Testis (tissue), 3 donors: ENCODE measurements around the gene LMO4. TPM values are rescaled to one million over a fixed set of nuclear protein-coding genes. Genes with fewer than 3 reads are reported as not detected.
A peak's percentile ranks its signal among the peaks of the same experiment; 100 is the strongest.

Experiments
- DNase-seq: peaks from one replicate; pipeline ENCODE4 v3.0.0-alpha.2; 2019
- H3K27ac ChIP-seq, 2 donors: fragments of 200-600 bp; sonication (generic); one replicate each; pipeline ENCODE4 v1.5.1; 2019
- H3K27me3 ChIP-seq: fragments of 200-600 bp; sonication (generic); one replicate; pipeline ENCODE4 v1.5.1; 2019
- H3K36me3 ChIP-seq: fragments of 200-600 bp; sonication (generic); one replicate; pipeline ENCODE4 v1.5.1; 2017; ENCODE audit warnings: low read depth; ENCODE audit errors: missing control alignments
- H3K4me1 ChIP-seq: fragments of 200-600 bp; sonication (generic); one replicate; pipeline ENCODE4 v1.5.1; 2019
- H3K4me3 ChIP-seq, 2 donors: fragments of 200-600 bp; sonication (generic); one replicate each; pipeline ENCODE4 v1.5.1; 2017 to 2019
- H3K9me3 ChIP-seq: fragments of 200-600 bp; sonication (generic); one replicate; pipeline ENCODE4 v1.5.1; 2017
- CTCF ChIP-seq, 3 experiments: fragments of 450-650 bp in 2 of 3; fragments of 200-600 bp in 1 of 3; sonication (generic) in 1 of 3; IDR thresholded peaks; one replicate each; pipeline ENCODE4 v1.5.1; 2016 to 2019; ENCODE audit warnings: antibody characterized with exemption in 3 of 3, mild to moderate bottlenecking in 2 of 3, moderate library complexity in 1 of 3
- POLR2A ChIP-seq: fragments of 450-650 bp; IDR thresholded peaks from one replicate; pipeline ENCODE4 v1.6.1; 2017; ENCODE audit warnings: antibody characterized with exemption, mild to moderate bottlenecking, moderate library complexity
- WGBS, 2 donors: methylation state at CpG; one replicate each; pipeline ENCODE4 v1.1.5; 2018; 5-methylcytosine and 5-hydroxymethylcytosine counted together
- intact Hi-C: fragments of 100-400 bp; cut with DNase I; formaldehyde crosslinking; loops from one replicate; pipeline ENCODE4 v1.15.1; 2023; ENCODE audit warnings: low total_unique reads
- polyA plus RNA-seq: library from polyadenylated mRNA; stranded (reverse); fragments of 350-450 nt; fragmentation: Illumina TruSeq; extraction: RNeasy Lipid Tissue Mini Kit (QIAGEN cat#74804); gene quantifications from one replicate; pipeline ENCODE4 v1.2.3, GENCODE V29; 2014; ENCODE audit warnings: low read depth, low replicate concordance; ENCODE audit not compliant: insufficient read depth
- total RNA-seq, 2 donors: library from RNA; depleted of rRNA; stranded (reverse); fragments of >200 nt; gene quantifications; one replicate each; pipeline ENCODE4 v1.2.3, GENCODE V29; 2016

Gene LMO4
- total and polyA plus RNA-seq, 3 donors from 2014 or later: 38.3 to 76.6 (median 65.6) TPM

GRCh38 chr1:87291107-87291506 lies 37.6 kb upstream of the LMO4 start:
- no peak for DNase-seq
- Histone ChIP-seq H3K27me3 (no peaks in the 10 kb centered on the region), H3K4me1 (no peaks in the 10 kb centered on the region), H3K4me3 (no peak overlapping the region), H3K9me3 (no peaks in the 10 kb centered on the region), H3K36me3 (no peaks in the 10 kb centered on the region), H3K27ac (no peak overlapping the region)
- 59 to 85% methylated on average over 1 of the region's 1 CpG for WGBS, 2 donors
- intact Hi-C loops: no loop called here
- TF ChIP-seq CTCF (IDR thresholded peaks at IDR 0.05): no peak
- TF ChIP-seq POLR2A: no peak

- peak; percentile 75 to 83 (median 81) for TF ChIP-seq CTCF (IDR thresholded peaks at IDR 0.05)
- no peak for TF ChIP-seq POLR2A
- Histone ChIP-seq H3K27me3 (no peaks in the 10 kb centered on the region), H3K36me3 (no peaks in the 10 kb centered on the region), H3K4me1 (no peaks in the 10 kb centered on the region), H3K27ac (no peak overlapping the region), H3K4me3 (no peak overlapping the region), H3K9me3 (no peaks in the 10 kb centered on the region)
- intact Hi-C loops: no loop called here
- peak; percentile 88 for DNase-seq
- WGBS, 2 donors: 38 to 44% methylated on average over 9 of the region's 9 CpGs
Measured at GRCh38 chr1:87292684-87293493, 35.8 kb upstream of the LMO4 start.

GRCh38 chr1:87294633-87295032 lies 34.0 kb upstream of the LMO4 start:
- no peaks in the 10 kb centered on the region for H3K4me1 ChIP-seq
- intact Hi-C loops: no loop called here
- no peaks in the 10 kb centered on the region for H3K27me3 ChIP-seq
- no peaks in the 10 kb centered on the region for H3K9me3 ChIP-seq
- no peaks in the 10 kb centered on the region for H3K36me3 ChIP-seq
- H3K4me3 ChIP-seq: no peak overlapping the region
- 85 to 88% methylated on average over 5 of the region's 5 CpGs for WGBS, 2 donors
- H3K27ac ChIP-seq: no peak overlapping the region
- TF ChIP-seq POLR2A: no peak
- no peak for TF ChIP-seq CTCF (IDR thresholded peaks at IDR 0.05)
- DNase-seq: no peak

GRCh38 chr1:87295445-87296110 lies 33.1 kb upstream of the LMO4 start:
- Histone ChIP-seq H3K9me3 (no peaks in the 10 kb centered on the region), H3K4me1 (no peaks in the 10 kb centered on the region), H3K36me3 (no peaks in the 10 kb centered on the region), H3K4me3 (no peak overlapping the region), H3K27me3 (no peaks in the 10 kb centered on the region), H3K27ac (no peak overlapping the region)
- TF ChIP-seq POLR2A: no peak
- no peak for TF ChIP-seq CTCF (IDR thresholded peaks at IDR 0.05)
- WGBS, 2 donors: 80 to 81% methylated on average over 11 of the region's 11 CpGs
- DNase-seq: no peak
- intact Hi-C loops: no loop called here
